Thoracic aorta (tissue), 2 donors: ENCODE data around the gene GATA6. TPM values are rescaled to one million over a fixed set of nuclear protein-coding genes. Genes with fewer than 3 reads are reported as not detected.

Experiments
- ATAC-seq: fragments of 150-250 bp; one replicate; pipeline ENCODE4 v1.8.0; 2017; ENCODE audit warnings: low read depth; ENCODE audit not compliant: insufficient number of reproducible peaks, low FRiP score
- DNase-seq: peaks from one replicate; pipeline ENCODE4 v3.0.0-alpha.2; 2020; ENCODE audit warnings: low spot score
- H3K27ac ChIP-seq, 2 donors: fragments of 200-600 bp; sonication (generic); 1 replicate in 1 of 2; 2 replicates in 1 of 2; pipeline ENCODE4 v1.5.1; 2016; ENCODE audit warnings: mild to moderate bottlenecking in 2 of 2, moderate library complexity in 2 of 2
- H3K27me3 ChIP-seq: fragments of 200-600 bp; sonication (generic); replicated peaks from 2 replicates; pipeline ENCODE4 v1.6.0; 2016; ENCODE audit warnings: mild to moderate bottlenecking; ENCODE audit not compliant: insufficient read depth
- H3K36me3 ChIP-seq: fragments of 200-600 bp; sonication (generic); one replicate; pipeline ENCODE4 v1.5.1; 2016
- H3K4me1 ChIP-seq, 2 donors: fragments of 200-600 bp; sonication (generic); 1 replicate in 1 of 2; 2 replicates in 1 of 2; pipeline versions ENCODE4 v1.5.1 to v1.6.0; 2016; ENCODE audit warnings: low read depth in 2 of 2, mild to moderate bottlenecking in 1 of 2; ENCODE audit not compliant: control insufficient read depth in 1 of 2
- H3K4me3 ChIP-seq: fragments of 200-600 bp; sonication (generic); 2 replicates; pipeline ENCODE4 v1.5.1; 2016; ENCODE audit warnings: mild to moderate bottlenecking
- H3K9me3 ChIP-seq: fragments of 200-600 bp; sonication (generic); 2 replicates; pipeline ENCODE4 v1.5.1; 2016
- CTCF ChIP-seq: fragments of 200-600 bp; sonication (generic); IDR thresholded peaks from one replicate; pipeline ENCODE4 v1.5.1; 2019; ENCODE audit warnings: antibody characterized with exemption
- total RNA-seq, 2 donors: library from RNA; depleted of rRNA; stranded (reverse); fragments of >200 nt; gene quantifications; one replicate each; pipeline versions ENCODE4 v1.1.0 to v1.2.3, GENCODE V29; 2016

The GATA6 gene
- total RNA-seq, 2 donors from 2014 or later = 92.7 to 92.8 TPM

- H3K36me3 ChIP-seq = peaks cover 2% of the 10 kb centered on the region
- no peak for TF ChIP-seq CTCF
- H3K4me3 ChIP-seq = peak overlapping the region; percentile 100
- DNase-seq = peak; percentile 61
- peak overlapping the region; percentile 98 to 100 for H3K27ac ChIP-seq
- no peak for ATAC-seq
- H3K27me3 ChIP-seq = no peaks in the 10 kb centered on the region
- no peaks in the 10 kb centered on the region for H3K9me3 ChIP-seq
- H3K4me1 ChIP-seq = peaks cover 7 to 25% of the 10 kb centered on the region in 2 donors
Observed at GRCh38 chr18:22166069-22166950, 3.1 kb upstream of the GATA6 start.

GRCh38 chr18:22167091-22167470, 2.3 kb upstream of the GATA6 start:
- TF ChIP-seq CTCF = no peak
- Histone ChIP-seq H3K27ac (peak overlapping the region; percentile 98 to 100), H3K36me3 (peaks cover 6% of the 10 kb centered on the region), H3K4me1 (peaks cover 7 to 24% of the 10 kb centered on the region in 2 donors), H3K4me3 (peak overlapping the region; percentile 100), H3K27me3 (no peaks in the 10 kb centered on the region), H3K9me3 (no peaks in the 10 kb centered on the region)
- ATAC-seq (no peak), DNase-seq (no peak)

- ATAC-seq (no peak), DNase-seq (no peak)
- H3K4me1 ChIP-seq = peaks cover 7 to 21% of the 10 kb centered on the region in 2 donors
- peaks cover 12% of the 10 kb centered on the region for H3K36me3 ChIP-seq
- no peaks in the 10 kb centered on the region for H3K27me3 ChIP-seq
- H3K9me3 ChIP-seq = no peaks in the 10 kb centered on the region
- H3K4me3 ChIP-seq = peak overlapping the region; percentile 100
- H3K27ac ChIP-seq = peak overlapping the region; percentile 98 to 100
- no peak for TF ChIP-seq CTCF
Observed at GRCh38 chr18:22167471-22168241, 1.7 kb upstream of the GATA6 start.

GRCh38 chr18:22168360-22168921, 948 bp upstream of the GATA6 start:
- peaks cover 7 to 17% of the 10 kb centered on the region in 2 donors for H3K4me1 ChIP-seq
- H3K27me3 ChIP-seq = no peaks in the 10 kb centered on the region
- no peaks in the 10 kb centered on the region for H3K9me3 ChIP-seq

More at GRCh38 chr18:22168360-22168921, 948 bp upstream of the GATA6 start:
- ATAC-seq (no peak), DNase-seq (no peak)
- Histone ChIP-seq H3K36me3 (peaks cover 12% of the 10 kb centered on the region), H3K27ac (peak overlapping the region; percentile 98 to 100), H3K4me3 (peak overlapping the region; percentile 100)
- peak; percentile 17 for TF ChIP-seq CTCF
